HAP-1 (cell line): Measurements from ENCODE around the gene STPG4.
"Not testable (repeated sequence)": the region's sequence is repeated elsewhere in the genome, so short reads cannot be mapped to it uniquely, and the experiment has no call there.

Experiments
- DNase-seq, 2 experiments: peaks; one replicate each; pipeline ENCODE4 v3.0.0-alpha.2; 2016 to 2020; ENCODE audit warnings: low spot score in 2 of 2
- H3K27me3 ChIP-seq: fragments of 250-450 bp; sonication (Bioruptor Pico); 2 replicates; pipeline ENCODE4 v1.5.1; 2020; ENCODE audit warnings: low read depth, mild to moderate bottlenecking, moderate library complexity
- H3K36me3 ChIP-seq: fragments of 250-450 bp; sonication (Bioruptor Pico); replicated peaks from 2 replicates; pipeline ENCODE4 v1.5.1; 2020; ENCODE audit warnings: mild to moderate bottlenecking
- H3K4me1 ChIP-seq: fragments of 250-450 bp; sonication (Bioruptor Pico); 2 replicates; pipeline ENCODE4 v1.5.1; 2020; ENCODE audit warnings: mild to moderate bottlenecking
- H3K4me3 ChIP-seq: fragments of 250-450 bp; sonication (Bioruptor Pico); 2 replicates; pipeline ENCODE4 v1.5.1; 2020; ENCODE audit warnings: mild to moderate bottlenecking, moderate library complexity
- H3K9me3 ChIP-seq: fragments of 250-450 bp; sonication (Bioruptor Pico); 2 replicates; pipeline ENCODE4 v1.5.1; 2020; ENCODE audit warnings: mild to moderate bottlenecking, moderate library complexity
- in situ Hi-C: fragments of 300-500 bp; cut with MboI; formaldehyde crosslinking; loops from 3 replicates; pipeline ENCODE4 v1.14.3; 2020; ENCODE audit warnings: low sequenced_read_pairs, inconsistent platforms, mixed read lengths

STPG4 gene

GRCh38 chr2:47129191-47129706 is 25.9 kb downstream of the STPG4 start:
- peaks cover 4% of the 10 kb centered on the region for H3K9me3 ChIP-seq
- no peak for DNase-seq
- no peaks in the 10 kb centered on the region for H3K36me3 ChIP-seq
- H3K27me3 ChIP-seq, result no peaks in the 10 kb centered on the region
- peaks cover 3% of the 10 kb centered on the region; the same call in 1 of the 2 replicates for H3K4me1 ChIP-seq
- no peak overlapping the region for H3K4me3 ChIP-seq
- in situ Hi-C loops, result no loop called here

- H3K4me3 ChIP-seq, result no peak overlapping the region
- peaks cover 4% of the 10 kb centered on the region for H3K9me3 ChIP-seq
- H3K4me1 ChIP-seq, result peaks cover 4% of the 10 kb centered on the region; the same call in 1 of the 2 replicates
- no peak for DNase-seq
- in situ Hi-C loops, result no loop called here
- H3K36me3 ChIP-seq, result no peaks in the 10 kb centered on the region
- no peaks in the 10 kb centered on the region for H3K27me3 ChIP-seq
These were observed 26.4 kb downstream of the STPG4 start for GRCh38 chr2:47128705-47129104.

- Histone ChIP-seq H3K9me3 (peaks cover 4% of the 10 kb centered on the region), H3K4me3 (no peak overlapping the region), H3K36me3 (no peaks in the 10 kb centered on the region), H3K27me3 (no peaks in the 10 kb centered on the region), H3K4me1 (peaks cover 4% of the 10 kb centered on the region; the same call in 1 of the 2 replicates)
- no peak for DNase-seq
- in situ Hi-C loops, result no loop called here
These were observed 27.1 kb downstream of the STPG4 start for GRCh38 chr2:47127862-47128543.

- DNase-seq, result no peak
- H3K36me3 ChIP-seq, result no peaks in the 10 kb centered on the region
- H3K4me1 ChIP-seq, result peaks cover 4% of the 10 kb centered on the region; the same call in 1 of the 2 replicates
- peaks cover 4% of the 10 kb centered on the region for H3K9me3 ChIP-seq
- in situ Hi-C loops, result no loop called here
- no peaks in the 10 kb centered on the region for H3K27me3 ChIP-seq
- no peak overlapping the region for H3K4me3 ChIP-seq
These were observed 28.3 kb downstream of the STPG4 start for GRCh38 chr2:47126783-47127182.

- H3K9me3 ChIP-seq, H3K4me1 ChIP-seq, DNase-seq, in situ Hi-C loops, H3K4me3 ChIP-seq, H3K27me3 ChIP-seq, H3K36me3 ChIP-seq: not testable (repeated sequence)
These were observed 30.4 kb downstream of the STPG4 start for GRCh38 chr2:47124740-47125139.

- DNase-seq, H3K27me3 ChIP-seq, H3K36me3 ChIP-seq, H3K9me3 ChIP-seq, in situ Hi-C loops, H3K4me3 ChIP-seq: not testable (repeated sequence)
- peaks cover 12% of the 10 kb centered on the region for H3K4me1 ChIP-seq
These were observed 34.7 kb downstream of the STPG4 start for GRCh38 chr2:47120424-47120823.

GRCh38 chr2:47119001-47119400 is 36.1 kb downstream of the STPG4 start:
- no peaks in the 10 kb centered on the region for H3K9me3 ChIP-seq
- DNase-seq, result peak; percentile 18 to 27
- in situ Hi-C loops, result no loop called here
- no peaks in the 10 kb centered on the region for H3K27me3 ChIP-seq
- no peak overlapping the region for H3K4me3 ChIP-seq
- H3K4me1 ChIP-seq, result peaks cover 8% of the 10 kb centered on the region
- H3K36me3 ChIP-seq, result no peaks in the 10 kb centered on the region

GRCh38 chr2:47118581-47118980 is 36.5 kb downstream of the STPG4 start:
- in situ Hi-C loops, result no loop called here
- no peak overlapping the region for H3K4me3 ChIP-seq
- DNase-seq, result no peak

GRCh38 chr2:47112665-47113435 is 42.3 kb downstream of the STPG4 start:
- Histone ChIP-seq H3K4me1 (no peaks in the 10 kb centered on the region), H3K9me3 (no peaks in the 10 kb centered on the region), H3K27me3 (no peaks in the 10 kb centered on the region), H3K36me3 (no peaks in the 10 kb centered on the region), H3K4me3 (no peak overlapping the region)
- DNase-seq, result no peak
- in situ Hi-C loops, result no loop called here

More at GRCh38 chr2:47118581-47118980, 36.5 kb downstream of the STPG4 start:
- Histone ChIP-seq H3K27me3 (no peaks in the 10 kb centered on the region), H3K4me1 (peaks cover 8% of the 10 kb centered on the region), H3K36me3 (no peaks in the 10 kb centered on the region), H3K9me3 (no peaks in the 10 kb centered on the region)

- Histone ChIP-seq H3K36me3 (no peaks in the 10 kb centered on the region), H3K4me3 (no peak overlapping the region), H3K9me3 (no peaks in the 10 kb centered on the region), H3K4me1 (no peaks in the 10 kb centered on the region), H3K27me3 (no peaks in the 10 kb centered on the region)
- in situ Hi-C loops, result no loop called here
- no peak for DNase-seq
These were observed 45.4 kb downstream of the STPG4 start for GRCh38 chr2:47109680-47110079.

GRCh38 chr2:47109007-47109375 is 46.1 kb downstream of the STPG4 start:
- Histone ChIP-seq H3K4me1 (no peaks in the 10 kb centered on the region), H3K27me3 (no peaks in the 10 kb centered on the region), H3K4me3 (no peak overlapping the region), H3K9me3 (no peaks in the 10 kb centered on the region), H3K36me3 (no peaks in the 10 kb centered on the region)
- DNase-seq, result no peak
- in situ Hi-C loops, result no loop called here

- in situ Hi-C loops, H3K36me3 ChIP-seq, H3K27me3 ChIP-seq, DNase-seq, H3K9me3 ChIP-seq, H3K4me1 ChIP-seq, H3K4me3 ChIP-seq: not testable (repeated sequence)
These were observed 46.7 kb downstream of the STPG4 start for GRCh38 chr2:47108267-47109006.

- H3K9me3 ChIP-seq, in situ Hi-C loops, H3K27me3 ChIP-seq, H3K4me3 ChIP-seq, H3K4me1 ChIP-seq, DNase-seq, H3K36me3 ChIP-seq: not testable (repeated sequence)
These were observed 47.9 kb downstream of the STPG4 start for GRCh38 chr2:47107201-47107600.

- DNase-seq, H3K4me3 ChIP-seq, H3K9me3 ChIP-seq, H3K4me1 ChIP-seq, H3K36me3 ChIP-seq, in situ Hi-C loops, H3K27me3 ChIP-seq: not testable (repeated sequence)
These were observed 48.9 kb downstream of the STPG4 start for GRCh38 chr2:47106231-47106630.
